GM12865 (cell line): ENCODE results near the gene LAMA5.

Source experiments
- DNase-seq: peaks from one replicate; pipeline ENCODE4 v3.0.0; 2010; ENCODE audit warnings: low read depth
- H3K4me3 ChIP-seq: 2 replicates; pipeline ENCODE4 v1.5.1; 2011; ENCODE audit warnings: mild to moderate bottlenecking, low read depth, low read length, control low read depth
- TF ChIP-seq, protein P1 (sequence below): IDR thresholded peaks from 2 replicates; pipeline ENCODE4 v1.5.1; 2011; ENCODE audit warnings: low read length, control low read depth, low read depth, inconsistent platforms; ENCODE audit not compliant: insufficient read depth; ENCODE audit errors: missing control alignments

LAMA5 gene

DNA sequence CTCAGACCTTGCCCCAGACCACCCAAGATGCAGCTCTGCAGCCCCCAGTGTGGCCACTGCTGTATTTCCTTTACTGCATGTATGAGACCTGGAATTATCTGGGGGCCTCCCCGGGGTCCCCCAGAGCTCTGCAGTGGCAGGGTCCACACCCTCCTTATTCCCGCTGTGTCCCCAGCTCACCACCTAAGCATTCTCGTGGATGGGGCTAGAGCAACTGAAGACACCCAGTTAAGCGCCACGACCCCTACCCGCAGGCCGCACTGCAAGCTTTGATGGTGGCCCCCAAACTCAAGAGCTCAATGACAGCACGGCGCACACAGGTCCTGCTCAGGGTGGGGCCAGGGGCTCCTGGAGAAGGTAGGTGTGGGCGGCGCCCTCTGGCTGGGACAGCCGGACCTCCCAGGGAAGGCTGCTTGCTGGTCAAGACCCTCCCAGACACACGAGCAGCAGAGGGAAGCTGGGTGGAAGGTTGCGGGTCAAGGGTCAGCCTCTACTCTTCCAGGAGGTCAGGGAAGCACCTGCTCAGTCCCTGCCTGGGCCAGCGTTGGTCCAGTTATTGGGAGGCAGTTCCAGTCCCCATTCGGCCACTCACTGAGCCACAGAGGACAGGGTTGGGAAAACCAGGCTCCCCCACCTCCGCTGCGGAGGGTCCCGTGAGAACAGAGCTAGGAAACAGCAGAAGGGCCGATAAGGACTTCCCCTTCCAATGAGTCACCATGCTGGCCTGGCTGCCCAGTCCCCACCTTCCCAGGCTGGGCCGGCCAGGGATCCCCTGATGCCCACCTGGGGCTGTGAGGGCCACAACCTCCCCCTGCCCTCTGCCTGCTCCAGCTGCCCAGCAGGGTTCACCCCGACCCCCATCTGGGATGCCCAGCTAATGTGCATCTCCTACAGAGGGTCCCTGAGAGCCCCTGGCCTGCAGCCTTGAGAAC is 2.9 kb downstream of the LAMA5 start:
- no peak overlapping the region for H3K4me3 ChIP-seq
- DNase-seq, result no peak
- TF ChIP-seq, protein P1, sequence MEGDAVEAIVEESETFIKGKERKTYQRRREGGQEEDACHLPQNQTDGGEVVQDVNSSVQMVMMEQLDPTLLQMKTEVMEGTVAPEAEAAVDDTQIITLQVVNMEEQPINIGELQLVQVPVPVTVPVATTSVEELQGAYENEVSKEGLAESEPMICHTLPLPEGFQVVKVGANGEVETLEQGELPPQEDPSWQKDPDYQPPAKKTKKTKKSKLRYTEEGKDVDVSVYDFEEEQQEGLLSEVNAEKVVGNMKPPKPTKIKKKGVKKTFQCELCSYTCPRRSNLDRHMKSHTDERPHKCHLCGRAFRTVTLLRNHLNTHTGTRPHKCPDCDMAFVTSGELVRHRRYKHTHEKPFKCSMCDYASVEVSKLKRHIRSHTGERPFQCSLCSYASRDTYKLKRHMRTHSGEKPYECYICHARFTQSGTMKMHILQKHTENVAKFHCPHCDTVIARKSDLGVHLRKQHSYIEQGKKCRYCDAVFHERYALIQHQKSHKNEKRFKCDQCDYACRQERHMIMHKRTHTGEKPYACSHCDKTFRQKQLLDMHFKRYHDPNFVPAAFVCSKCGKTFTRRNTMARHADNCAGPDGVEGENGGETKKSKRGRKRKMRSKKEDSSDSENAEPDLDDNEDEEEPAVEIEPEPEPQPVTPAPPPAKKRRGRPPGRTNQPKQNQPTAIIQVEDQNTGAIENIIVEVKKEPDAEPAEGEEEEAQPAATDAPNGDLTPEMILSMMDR, result no peak

DNA sequence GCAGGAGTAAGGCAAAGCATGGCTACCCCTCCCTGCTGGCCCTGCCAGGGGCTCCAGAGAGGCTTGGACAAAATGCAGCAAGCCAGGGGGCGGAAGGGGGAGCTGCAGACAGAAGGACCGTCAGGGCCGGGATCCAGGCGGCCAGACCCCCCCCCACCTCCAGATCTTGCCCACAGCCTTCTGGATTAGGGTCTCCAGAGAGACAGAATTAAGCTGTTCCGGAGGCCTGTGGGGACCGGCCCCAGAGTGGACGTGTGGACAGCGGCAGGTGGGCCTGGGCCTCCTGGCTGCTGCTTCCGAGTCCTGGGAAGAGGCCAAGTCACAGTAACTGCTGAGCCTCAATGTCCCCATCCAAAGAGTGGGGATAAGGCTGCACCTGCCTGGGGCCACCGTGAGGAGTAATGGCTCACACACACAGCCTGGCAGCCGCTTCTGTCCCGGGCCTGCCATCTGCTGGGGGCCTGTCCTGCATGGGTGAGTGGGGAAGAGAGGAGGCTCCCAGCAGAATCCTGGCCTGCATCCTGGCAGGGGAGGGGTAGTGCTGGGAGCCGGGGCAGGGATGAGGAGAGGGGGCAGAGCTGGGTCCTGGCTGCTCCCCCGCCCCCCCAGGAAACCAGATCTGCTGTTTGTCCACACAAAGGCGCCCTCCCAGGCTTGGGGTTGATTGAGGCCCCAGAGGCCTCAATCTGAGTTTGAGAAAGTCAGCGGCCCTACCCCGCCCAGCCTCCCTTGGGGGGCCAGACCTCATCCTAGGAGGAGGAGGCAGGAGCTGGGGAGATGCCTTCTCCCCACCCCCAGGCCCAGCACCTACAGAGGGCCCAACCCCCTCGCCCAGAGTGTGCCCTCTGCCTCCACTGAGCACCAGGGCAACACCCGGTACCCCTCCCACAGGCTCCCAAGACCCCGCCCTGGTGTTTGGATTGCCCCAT is 3.9 kb downstream of the LAMA5 start:
- no peak for DNase-seq
- TF ChIP-seq, protein P1, result no peak
- no peak overlapping the region for H3K4me3 ChIP-seq

DNA sequence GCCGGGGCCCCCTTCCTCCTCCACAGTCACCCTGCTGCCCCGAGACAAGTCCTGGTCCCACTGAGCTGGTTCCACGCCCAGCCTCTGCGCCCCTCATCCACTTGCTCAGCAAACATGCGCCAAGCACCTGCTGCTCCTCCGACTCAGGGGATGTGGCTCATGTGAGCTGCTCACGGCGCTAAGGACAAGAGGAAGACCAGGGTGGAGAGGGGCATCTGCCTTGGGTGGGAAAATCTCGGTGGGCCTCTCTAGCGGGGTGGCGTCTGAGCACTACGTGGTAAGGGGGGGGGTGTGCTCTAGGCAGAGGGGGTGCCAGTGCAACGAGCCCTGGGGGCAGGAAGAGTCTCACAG is 4.5 kb downstream of the LAMA5 start:
- no peak overlapping the region for H3K4me3 ChIP-seq
- TF ChIP-seq, protein P1, result no peak
- DNase-seq, result no peak

DNA sequence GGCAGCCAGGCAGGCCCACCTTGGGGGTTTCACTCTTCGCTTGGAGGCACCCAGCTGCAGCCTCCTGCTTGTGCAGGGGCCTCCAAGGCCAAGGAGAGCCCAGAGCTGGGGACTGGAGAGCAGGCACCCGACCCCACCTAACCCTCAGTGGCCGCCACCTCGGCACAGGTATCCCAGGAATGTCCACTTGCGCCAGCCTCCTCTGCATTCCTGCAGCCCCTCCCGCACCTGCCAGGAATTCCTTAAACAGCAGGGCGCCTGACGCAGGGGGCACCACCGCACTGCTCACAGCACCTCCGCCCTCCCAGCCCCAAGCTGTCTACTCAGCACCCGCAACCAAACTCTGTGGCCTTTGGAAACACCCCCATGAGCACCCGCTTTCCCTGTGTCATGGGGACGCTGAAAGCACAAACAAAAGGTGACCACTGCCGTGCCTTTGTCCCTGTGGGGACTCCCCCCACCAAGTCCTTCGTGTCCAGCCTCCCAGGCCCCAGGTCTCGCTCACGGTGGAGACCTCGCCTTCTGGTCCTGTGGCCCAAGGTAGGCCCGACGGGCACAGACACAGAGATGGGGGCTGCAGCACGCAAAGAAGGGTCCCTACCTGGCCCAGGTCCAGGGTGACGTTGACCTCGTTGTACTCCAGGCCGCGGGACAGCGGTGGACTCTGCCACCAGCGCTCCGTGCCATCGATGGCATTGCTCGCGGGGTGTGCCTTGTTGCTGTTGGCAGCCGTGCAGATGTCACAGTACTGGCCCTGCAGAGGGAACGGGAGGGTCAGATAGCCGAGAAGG is 5.1 kb downstream of the LAMA5 start:
- TF ChIP-seq, protein P1, result no peak
- H3K4me3 ChIP-seq, result no peak overlapping the region
- DNase-seq, result no peak

DNA sequence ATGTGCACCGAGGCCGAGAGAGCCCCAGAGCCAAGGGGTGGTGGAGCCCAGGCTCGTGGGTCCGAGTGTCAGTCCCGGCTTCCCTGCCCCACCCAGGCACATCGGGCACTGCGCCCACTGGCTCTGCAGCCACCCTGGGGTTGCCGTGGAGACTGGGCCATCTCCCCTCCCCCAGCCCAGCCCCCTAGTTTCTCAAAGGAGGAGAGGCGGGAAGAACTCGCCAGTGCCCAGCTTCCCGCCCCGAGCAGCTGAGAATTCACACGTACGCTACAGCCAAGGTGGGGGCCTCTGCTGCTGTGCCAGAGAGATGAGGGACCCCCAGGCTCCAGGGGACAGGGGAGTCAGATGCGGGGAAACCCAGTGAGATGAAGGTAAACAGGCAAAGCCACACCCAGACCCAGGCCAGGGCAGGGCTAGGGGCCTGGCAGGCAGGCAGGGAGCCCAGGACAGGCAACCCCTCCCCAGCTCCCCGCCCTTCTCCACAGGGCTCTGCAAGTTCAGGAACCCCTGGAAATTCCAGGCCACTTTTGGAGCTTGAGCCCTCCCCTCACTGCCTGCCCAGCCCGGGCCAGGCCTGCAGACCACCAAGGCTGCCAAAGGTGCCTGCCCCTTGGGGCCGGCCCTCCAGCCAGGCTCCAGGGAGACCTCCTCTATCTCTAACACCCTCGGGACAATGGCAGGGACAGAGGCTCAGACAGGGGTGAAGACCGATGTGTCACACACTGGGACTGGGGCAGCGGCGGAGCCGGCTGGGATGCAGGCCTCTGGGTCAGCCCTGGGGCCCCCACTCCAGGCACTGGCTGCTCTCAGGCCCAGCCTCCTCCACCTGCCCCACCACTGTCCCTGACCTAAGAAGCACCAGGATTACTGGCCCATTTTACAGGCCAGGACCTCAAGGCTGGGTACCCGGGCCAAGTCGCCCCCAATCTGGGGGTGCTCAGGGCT is 6.0 kb downstream of the LAMA5 start:
- TF ChIP-seq, protein P1, result no peak
- no peak for DNase-seq
- no peak overlapping the region for H3K4me3 ChIP-seq
